GM12801 (cell line): Measurements from ENCODE around the gene GPR108.

Experiments
- CTCF ChIP-seq: IDR thresholded peaks from one replicate; pipeline ENCODE4 v1.5.1; 2011; ENCODE audit warnings: control low read depth; ENCODE audit not compliant: insufficient read length; ENCODE audit errors: extremely low read depth

The GPR108 gene

DNA sequence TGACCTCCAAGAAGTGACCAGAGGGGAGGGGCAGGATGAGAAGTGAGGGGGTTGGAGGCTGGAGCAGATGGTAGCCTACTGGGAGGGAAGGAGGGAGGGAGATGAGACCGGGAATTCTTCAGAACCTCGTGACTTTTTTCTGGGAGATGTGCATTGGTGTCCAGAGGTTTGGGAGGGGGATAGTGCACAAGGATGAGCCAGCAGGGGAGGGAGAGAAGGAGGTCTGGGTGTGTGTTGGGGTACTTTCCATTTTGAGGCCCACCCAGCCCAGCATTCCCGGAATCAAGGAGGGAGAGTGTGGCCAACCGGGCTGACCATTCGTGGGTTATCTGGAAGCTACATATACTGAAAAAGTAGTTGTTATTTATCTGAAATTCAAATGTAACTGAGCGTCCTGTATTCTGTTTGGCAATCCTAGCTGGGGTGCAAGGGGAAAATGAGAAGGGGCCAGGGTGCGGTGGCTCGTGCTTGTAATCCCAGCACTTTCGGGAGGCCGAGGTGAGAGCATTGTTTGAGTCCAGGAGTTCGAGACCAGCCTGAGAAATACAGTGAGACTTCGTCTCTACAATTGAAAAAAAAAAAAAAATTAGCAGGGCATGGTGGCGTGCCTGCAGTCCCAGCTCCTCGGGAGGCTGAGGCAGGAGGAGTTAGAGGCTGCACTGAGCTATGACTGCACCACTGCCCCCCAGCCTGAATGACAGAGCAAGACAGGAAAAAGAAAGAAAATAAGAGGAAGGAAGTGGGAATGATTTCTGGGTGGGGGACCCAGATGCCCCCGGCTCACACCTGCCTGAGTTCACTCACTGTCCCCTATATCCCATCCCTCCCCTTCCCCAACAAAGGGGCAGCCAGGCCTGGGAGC lies 12.5 kb downstream of the GPR108 start:
- TF ChIP-seq CTCF: no peak

DNA sequence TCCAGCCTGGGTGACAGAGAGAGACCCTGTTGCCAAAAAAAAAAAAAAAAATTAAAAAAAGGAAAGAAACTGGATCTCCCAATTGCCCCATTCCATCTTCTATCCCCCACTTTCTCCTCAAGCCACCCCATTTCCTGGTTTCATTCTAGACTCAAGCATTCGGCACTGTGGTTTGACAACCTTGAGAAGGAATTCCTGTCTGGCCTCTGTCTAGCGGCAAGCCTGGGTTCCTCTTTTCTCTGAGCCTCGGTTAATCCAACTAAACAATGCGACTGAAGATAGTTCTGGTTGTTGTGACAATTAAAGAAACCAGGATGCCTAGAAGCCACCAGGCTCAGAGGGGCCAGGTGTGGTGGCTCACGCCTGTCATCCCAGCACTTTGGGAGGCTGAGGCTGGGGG lies 13.6 kb downstream of the GPR108 start:
- no peak for TF ChIP-seq CTCF

DNA sequence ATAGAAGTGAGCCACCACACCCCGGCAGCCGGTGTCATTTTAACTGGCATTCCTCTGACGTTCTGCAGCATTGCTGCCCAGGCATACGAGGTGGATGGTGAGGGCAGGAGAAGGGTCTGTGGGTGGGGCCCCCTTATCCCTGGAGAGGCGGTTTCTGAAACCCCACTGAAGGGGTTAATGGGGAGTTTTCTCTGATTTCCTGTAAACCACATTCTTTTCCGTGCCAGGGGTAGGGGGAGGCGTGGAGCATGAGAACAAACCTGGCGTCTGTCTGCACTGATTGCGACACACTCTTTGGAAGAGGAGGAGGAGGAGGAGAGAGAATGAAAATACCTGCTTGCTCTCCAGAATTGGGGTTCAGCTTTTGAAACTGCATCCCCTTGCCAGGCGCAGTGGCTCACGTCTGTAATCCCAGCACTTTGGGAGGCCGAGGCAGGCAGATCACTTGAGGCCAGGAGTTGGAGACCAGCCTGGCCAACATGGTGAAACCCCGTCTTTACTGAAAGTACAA lies 14.2 kb downstream of the GPR108 start:
- TF ChIP-seq CTCF: no peak

DNA sequence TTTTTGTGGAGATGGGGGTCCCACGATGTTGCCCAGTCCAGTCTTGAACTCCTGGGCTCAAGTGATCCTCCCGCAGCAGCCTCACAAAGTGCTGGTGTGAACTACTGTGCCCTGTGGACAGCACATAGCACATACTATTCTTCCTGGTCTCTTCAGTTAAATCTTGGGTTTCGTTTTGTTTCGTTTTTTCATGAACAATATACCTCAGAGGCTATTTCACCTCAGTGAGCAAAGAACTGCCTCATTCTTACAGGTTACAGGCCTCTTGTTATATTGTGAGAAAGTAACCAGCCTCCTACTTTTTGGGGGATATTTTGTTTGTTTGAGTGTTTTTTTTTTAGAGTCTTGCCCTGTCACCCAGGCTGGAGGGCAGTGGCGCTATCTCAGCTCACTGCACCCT lies 15.6 kb downstream of the GPR108 start:
- no peak for TF ChIP-seq CTCF

DNA sequence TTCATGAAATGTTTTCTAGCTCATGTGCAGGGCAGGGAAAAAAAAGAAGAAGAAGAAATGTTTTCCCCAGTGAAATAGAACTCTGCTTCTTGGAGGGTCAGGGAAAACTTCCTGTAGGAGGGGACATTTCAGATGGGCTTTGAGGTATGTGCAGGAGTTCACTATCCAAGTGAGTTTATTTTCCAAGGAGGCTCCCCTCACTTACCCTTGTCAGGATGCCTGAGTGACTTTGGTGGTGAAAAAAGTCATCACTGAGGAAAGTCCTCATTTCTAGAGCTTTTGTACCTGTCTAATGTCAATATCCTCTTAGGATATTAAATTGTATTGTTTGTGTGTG lies 16.3 kb downstream of the GPR108 start:
- TF ChIP-seq CTCF: no peak

DNA sequence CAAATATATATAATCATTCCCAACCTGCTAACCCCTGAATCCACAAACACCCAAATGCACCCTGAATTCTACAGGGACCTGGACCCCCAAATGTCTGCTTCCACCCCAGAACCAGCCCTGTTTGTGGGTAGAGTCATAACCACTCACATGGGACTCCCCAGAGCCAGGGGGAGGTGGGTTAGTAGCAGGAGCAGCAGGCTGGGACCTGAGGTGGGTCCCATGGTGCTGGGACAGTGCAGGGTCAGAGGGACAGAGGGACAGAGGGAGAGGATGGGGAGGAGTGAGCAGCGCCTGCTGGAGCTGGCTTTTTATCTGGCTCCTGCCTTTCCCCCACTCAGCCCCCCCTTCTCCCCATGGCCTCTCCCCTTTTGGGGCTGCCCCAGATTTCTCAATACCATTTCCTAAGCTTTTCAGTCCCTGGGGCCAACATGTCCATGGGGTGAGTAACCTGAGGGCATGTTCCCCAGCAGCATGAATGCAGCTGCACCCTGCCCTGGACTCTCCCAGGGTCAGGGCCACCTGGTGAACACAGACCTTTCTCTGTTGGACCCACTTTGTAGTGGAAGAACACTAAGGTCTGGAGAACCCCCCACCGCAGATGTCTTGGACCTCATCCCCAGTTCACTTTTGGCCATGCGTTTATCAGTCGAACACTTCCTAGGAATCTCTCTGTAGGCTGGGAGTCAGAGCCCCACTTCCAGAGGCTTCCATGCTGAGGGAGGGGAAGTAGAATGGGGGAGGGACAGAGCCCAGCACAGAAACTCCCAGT lies 16.8 kb downstream of the GPR108 start, which contains the start of gene C3:
Gene C3 (minus strand): TSS at position 282 of the 769 bp plus-strand sequence. CDS start 61 bp downstream, at position 221.
- no peak for TF ChIP-seq CTCF

GRCh38 chr19:6719992-6720368 lies 17.4 kb downstream of the GPR108 start:
- TF ChIP-seq CTCF: no peak
